Tibial nerve (tissue), 4 donors: ENCODE measurements around the gene PSMA7. TPM values are rescaled to one million over a fixed set of nuclear protein-coding genes. Genes with fewer than 3 reads are reported as not detected.
A peak's percentile ranks its signal among the peaks of the same experiment; 100 is the strongest.

Source experiments
- DNase-seq, 2 donors: peaks; one replicate each; pipeline ENCODE4 v3.0.0-alpha.2; 2019; ENCODE audit warnings: low spot score in 2 of 2
- H3K27ac ChIP-seq, 4 donors: fragments of 200-600 bp; sonication (generic) in 3 of 4; one replicate each; pipeline ENCODE4 v1.5.1; 2017 to 2019; ENCODE audit warnings: mild to moderate bottlenecking in 1 of 4
- H3K27me3 ChIP-seq, 2 donors: fragments of 200-600 bp; sonication (generic) in 1 of 2; one replicate each; pipeline versions ENCODE4 v1.5.1 to v1.6.0; 2017 to 2019
- H3K36me3 ChIP-seq, 3 donors: fragments of 200-600 bp; sonication (generic); one replicate each; pipeline ENCODE4 v1.5.1; 2018 to 2019
- H3K4me1 ChIP-seq, 4 donors: fragments of 200-600 bp; sonication (generic) in 3 of 4; one replicate each; pipeline ENCODE4 v1.5.1; 2017 to 2019
- H3K4me3 ChIP-seq, 4 donors: fragments of 200-600 bp; sonication (generic) in 3 of 4; one replicate each; pipeline ENCODE4 v1.5.1; 2017 to 2019; ENCODE audit warnings: mild to moderate bottlenecking in 1 of 4, moderate library complexity in 1 of 4
- H3K9me3 ChIP-seq, 4 donors: fragments of 200-600 bp; sonication (generic) in 3 of 4; one replicate each; pipeline ENCODE4 v1.5.1; 2017 to 2019
- EP300 ChIP-seq, 2 donors: sonication (generic); formaldehyde crosslinking; IDR thresholded peaks; one replicate each; pipeline ENCODE4 v1.6.1; 2017; ENCODE audit warnings: antibody characterized with exemption in 2 of 2, mild to moderate bottlenecking in 1 of 2
- POLR2A ChIP-seq, 2 donors: fragments of 450-650 bp; IDR thresholded peaks; one replicate each; pipeline ENCODE4 v1.6.1; 2017; ENCODE audit warnings: antibody characterized with exemption in 2 of 2, mild to moderate bottlenecking in 2 of 2, moderate library complexity in 2 of 2
- WGBS, 2 donors: methylation state at CpG; one replicate each; pipeline ENCODE4 v1.1.5; 2018; 5-methylcytosine and 5-hydroxymethylcytosine counted together
- total RNA-seq, 4 donors: library from RNA; depleted of rRNA; stranded (reverse); fragments of >200 nt; gene quantifications; one replicate each; pipeline ENCODE4 v1.1.0, GENCODE V29; 2016
- TF ChIP-seq, protein P1 (sequence below), 5 experiments: fragments of 200-600 bp in 3 of 5; fragments of 450-650 bp in 2 of 5; sonication (generic) in 3 of 5; IDR thresholded peaks; one replicate each; pipeline ENCODE4 v1.5.1; 2016 to 2019; ENCODE audit warnings: antibody characterized with exemption in 5 of 5, mild to moderate bottlenecking in 3 of 5, moderate library complexity in 2 of 5

Gene PSMA7
- total RNA-seq, 4 donors from 2014 or later, result 213 to 377 (median 341) TPM

DNA sequence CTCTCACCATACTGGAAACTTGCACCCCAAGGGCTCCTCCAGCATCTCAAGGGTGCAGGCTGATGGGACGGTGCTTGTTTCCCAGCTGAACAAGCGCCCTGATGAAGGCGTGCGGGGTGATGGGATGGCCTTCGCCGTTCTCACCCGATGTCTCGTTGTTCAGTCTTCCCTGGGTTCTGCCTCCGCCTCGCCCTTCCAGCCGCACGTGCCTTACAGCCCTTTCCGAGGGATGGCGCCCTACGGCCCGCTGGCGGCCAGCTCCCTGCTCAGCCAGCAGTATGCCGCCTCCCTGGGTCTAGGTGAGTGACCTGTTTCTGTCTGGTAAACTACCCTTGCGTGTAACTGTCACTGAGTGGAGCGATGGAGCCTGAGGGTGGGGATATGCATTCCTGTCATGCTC, 17.1 kb downstream of the PSMA7 start:
- Histone ChIP-seq H3K4me1 (peaks cover 0 to 16% (median 12%) of the 10 kb centered on the region in 4 donors), H3K36me3 (peaks cover 4 to 66% (median 12%) of the 10 kb centered on the region in 3 donors)
- WGBS, 2 donors, result 89 to 94% methylated on average over 20 of the region's 20 CpGs

DNA sequence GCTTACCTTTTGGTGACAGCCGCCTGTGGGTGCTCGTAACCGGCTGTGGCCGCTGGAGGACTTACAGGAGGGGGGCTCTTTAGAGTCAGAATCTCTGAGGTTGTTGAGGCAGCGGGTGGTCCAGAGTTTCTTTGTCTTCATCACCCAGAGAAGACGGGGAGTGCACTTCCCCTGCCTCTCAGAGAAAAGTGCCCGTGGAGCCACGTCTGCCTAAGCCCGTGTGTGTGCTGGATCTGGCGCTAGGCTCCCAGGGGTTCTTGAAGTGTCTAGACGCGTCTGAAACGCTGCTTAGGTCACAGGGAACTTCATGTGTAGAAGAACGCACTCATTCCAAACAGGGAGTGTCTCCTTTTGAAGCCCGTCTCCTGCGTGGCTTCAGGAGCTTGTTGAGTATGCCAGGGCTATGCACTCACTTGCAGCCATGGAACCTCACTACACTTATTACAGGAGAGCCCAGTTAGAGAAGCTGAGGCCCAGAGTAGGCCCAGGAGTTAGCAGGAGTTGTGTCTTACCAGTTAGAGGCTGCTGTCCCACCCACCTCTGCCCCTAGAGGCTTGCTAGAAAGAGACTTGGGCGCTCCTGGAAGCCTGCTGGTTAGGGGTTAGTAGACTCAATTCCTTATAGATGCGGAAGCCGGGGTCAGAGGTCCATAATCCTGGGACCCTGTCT, 19.6 kb downstream of the PSMA7 start:
- TF ChIP-seq, protein P1, sequence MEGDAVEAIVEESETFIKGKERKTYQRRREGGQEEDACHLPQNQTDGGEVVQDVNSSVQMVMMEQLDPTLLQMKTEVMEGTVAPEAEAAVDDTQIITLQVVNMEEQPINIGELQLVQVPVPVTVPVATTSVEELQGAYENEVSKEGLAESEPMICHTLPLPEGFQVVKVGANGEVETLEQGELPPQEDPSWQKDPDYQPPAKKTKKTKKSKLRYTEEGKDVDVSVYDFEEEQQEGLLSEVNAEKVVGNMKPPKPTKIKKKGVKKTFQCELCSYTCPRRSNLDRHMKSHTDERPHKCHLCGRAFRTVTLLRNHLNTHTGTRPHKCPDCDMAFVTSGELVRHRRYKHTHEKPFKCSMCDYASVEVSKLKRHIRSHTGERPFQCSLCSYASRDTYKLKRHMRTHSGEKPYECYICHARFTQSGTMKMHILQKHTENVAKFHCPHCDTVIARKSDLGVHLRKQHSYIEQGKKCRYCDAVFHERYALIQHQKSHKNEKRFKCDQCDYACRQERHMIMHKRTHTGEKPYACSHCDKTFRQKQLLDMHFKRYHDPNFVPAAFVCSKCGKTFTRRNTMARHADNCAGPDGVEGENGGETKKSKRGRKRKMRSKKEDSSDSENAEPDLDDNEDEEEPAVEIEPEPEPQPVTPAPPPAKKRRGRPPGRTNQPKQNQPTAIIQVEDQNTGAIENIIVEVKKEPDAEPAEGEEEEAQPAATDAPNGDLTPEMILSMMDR (IDR thresholded peaks at IDR 0.05), result no peak
- no peak for TF ChIP-seq EP300 (IDR thresholded peaks at IDR 0.05)
- TF ChIP-seq POLR2A (IDR thresholded peaks at IDR 0.05), result no peak
- Histone ChIP-seq H3K36me3 (peaks cover 0 to 40% (median 7%) of the 10 kb centered on the region in 3 donors), H3K27me3 (peaks cover 0 to 9% of the 10 kb centered on the region in 2 donors), H3K4me3 (peak overlapping the region; percentile 51 to 97 (median 74)), H3K27ac (peak overlapping the region; percentile 64 to 99 (median 90)), H3K4me1 (peaks cover 0 to 16% (median 14%) of the 10 kb centered on the region in 4 donors), H3K9me3 (no peaks in the 10 kb centered on the region)
- DNase-seq, result no peak
- WGBS, 2 donors, result 17 to 21% methylated on average over 18 to 19 of the region's 19 CpGs

More for the DNA sequence above, 17.1 kb downstream of the PSMA7 start:
- TF ChIP-seq, protein P1 (IDR thresholded peaks at IDR 0.05), result no peak
- no peak for TF ChIP-seq EP300 (IDR thresholded peaks at IDR 0.05)
- TF ChIP-seq POLR2A (IDR thresholded peaks at IDR 0.05), result no peak
- H3K27me3 ChIP-seq, result no peaks in the 10 kb centered on the region
- no peaks in the 10 kb centered on the region for H3K9me3 ChIP-seq
- no peak overlapping the region for H3K27ac ChIP-seq
- H3K4me3 ChIP-seq, result no peak overlapping the region
- no peak for DNase-seq

DNA sequence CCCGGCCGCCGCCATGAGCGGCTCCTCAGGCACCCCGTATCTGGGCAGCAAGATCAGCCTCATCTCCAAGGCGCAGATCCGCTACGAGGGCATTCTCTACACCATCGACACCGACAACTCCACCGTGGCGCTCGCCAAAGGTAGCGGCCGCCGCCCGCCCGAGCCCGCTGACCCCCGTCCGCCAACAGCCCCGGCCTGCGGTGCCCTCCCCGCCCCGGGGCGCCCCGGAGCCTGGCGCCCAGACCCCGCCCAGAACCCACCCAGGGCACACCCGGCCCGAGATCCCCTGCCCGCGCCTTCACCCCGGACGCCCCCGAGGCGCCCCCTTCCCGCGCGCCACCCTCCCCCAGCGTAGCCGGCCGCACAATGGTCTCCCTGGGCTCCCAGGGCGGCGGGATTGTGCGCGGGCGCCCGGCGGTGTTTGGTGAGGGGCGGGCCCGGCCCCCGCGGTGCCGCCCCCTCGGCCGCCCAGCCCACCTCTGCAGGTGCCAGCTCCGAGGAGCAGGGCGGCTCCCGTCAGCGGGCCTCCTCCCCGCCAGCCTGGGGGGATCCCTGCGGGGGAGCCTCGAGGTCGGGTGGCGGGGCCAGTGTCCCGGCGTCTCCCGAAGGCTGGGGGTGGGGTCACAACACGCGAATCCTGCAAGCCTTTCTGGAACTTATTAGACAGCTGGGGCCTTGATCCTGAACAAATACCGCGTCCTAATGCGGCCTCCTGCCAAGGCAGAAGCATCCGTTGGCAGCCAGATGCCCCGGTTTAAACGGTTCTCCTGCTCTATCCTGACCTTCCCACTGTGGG, 20.3 kb downstream of the PSMA7 start:
- Histone ChIP-seq H3K27me3 (peaks cover 0 to 16% of the 10 kb centered on the region in 2 donors), H3K36me3 (peaks cover 0 to 33% (median 7%) of the 10 kb centered on the region in 3 donors)
- no peak for DNase-seq

DNA sequence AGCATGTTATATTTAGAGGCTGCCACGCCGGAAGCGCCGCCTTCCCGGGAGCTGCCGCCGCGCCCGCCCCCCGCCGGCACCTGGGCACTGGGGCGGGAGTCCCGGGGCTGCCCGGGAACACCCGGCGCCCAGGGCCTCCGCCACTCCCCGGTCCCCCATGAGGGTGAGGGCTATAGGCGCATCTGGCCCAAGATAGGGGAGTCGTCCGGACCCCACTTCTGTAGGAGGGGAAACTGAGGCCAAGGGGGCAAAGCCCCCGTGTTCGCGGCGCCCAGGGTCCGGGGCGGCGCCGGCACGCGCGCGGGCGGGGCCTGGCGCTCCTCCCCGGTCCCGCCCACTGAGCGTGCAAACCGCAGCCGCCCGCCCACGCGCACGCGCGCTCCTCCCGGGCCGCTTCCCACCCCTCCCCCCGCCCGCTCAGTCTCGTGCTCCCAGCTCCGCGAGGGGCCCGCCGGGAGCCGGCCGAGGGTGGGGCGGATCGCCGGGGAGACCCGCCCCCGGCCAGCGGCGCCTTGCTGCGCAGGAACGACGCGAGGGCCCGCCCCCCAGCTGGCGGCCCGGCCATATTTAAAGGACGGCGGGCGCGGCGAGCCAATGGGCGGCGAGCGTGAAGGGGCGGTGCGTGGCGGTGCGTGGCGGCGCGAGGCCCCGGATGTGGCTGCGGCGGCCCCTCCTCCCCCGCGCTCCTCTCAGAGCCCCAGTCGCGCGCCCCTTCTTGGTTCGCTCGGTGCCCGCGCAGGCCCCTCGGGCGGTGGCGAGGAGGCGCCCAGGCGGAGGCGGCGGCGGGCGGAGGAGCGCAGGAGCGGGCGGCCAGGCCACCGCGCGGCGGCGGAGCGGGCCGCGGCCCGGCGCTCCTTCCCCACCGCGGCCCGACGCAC, 21.2 kb downstream of the PSMA7 start, which contains the start of gene LSM14B:
TSS of gene LSM14B (plus strand) at position 700 of the 878 bp plus-strand sequence. CDS start 192 bp downstream, outside the sequence.
- 0 to 1% methylated on average over 19 to 38 of the region's 124 CpGs for WGBS, 2 donors
- no peaks in the 10 kb centered on the region for H3K9me3 ChIP-seq
- peak within 1 kb of the TSS; percentile 82 to 99 (median 95) for H3K27ac ChIP-seq
- DNase-seq, result peak; percentile 84 to 93
- peaks cover 0 to 16% (median 14%) of the 10 kb centered on the region in 4 donors for H3K4me1 ChIP-seq
- H3K27me3 ChIP-seq, result peaks cover 0 to 24% of the 10 kb centered on the region in 2 donors
- TF ChIP-seq POLR2A (IDR thresholded peaks at IDR 0.05) (peak; percentile 61 to 63), EP300 (IDR thresholded peaks at IDR 0.05) (peak in 1 of 2 donors; percentile 48)
- TF ChIP-seq, protein P1 (IDR thresholded peaks at IDR 0.05), result peak in 2 of 5 experiments; percentile 16 to 24
- peaks cover 0 to 24% (median 7%) of the 10 kb centered on the region in 3 donors for H3K36me3 ChIP-seq
- peak within 1 kb of the TSS; percentile 65 to 97 (median 80) for H3K4me3 ChIP-seq

More for the DNA sequence above, 20.3 kb downstream of the PSMA7 start:
- TF ChIP-seq, protein P1 (IDR thresholded peaks at IDR 0.05), result no peak
- no peak for TF ChIP-seq EP300 (IDR thresholded peaks at IDR 0.05)
- TF ChIP-seq POLR2A (IDR thresholded peaks at IDR 0.05), result no peak
- 1% methylated on average over 17 to 35 of the region's 77 CpGs for WGBS, 2 donors
- peak overlapping the region; percentile 51 to 97 (median 74) for H3K4me3 ChIP-seq
- no peaks in the 10 kb centered on the region for H3K9me3 ChIP-seq
- peaks cover 0 to 16% (median 14%) of the 10 kb centered on the region in 4 donors for H3K4me1 ChIP-seq
- H3K27ac ChIP-seq, result peak overlapping the region; percentile 64 to 99 (median 90)
